ENCODE results near the gene MIPEP.
"Not testable (repeated sequence)": the region's sequence is repeated elsewhere in the genome, so short reads cannot be mapped to it uniquely, and the experiment has no call there.

The MIPEP gene

DNA sequence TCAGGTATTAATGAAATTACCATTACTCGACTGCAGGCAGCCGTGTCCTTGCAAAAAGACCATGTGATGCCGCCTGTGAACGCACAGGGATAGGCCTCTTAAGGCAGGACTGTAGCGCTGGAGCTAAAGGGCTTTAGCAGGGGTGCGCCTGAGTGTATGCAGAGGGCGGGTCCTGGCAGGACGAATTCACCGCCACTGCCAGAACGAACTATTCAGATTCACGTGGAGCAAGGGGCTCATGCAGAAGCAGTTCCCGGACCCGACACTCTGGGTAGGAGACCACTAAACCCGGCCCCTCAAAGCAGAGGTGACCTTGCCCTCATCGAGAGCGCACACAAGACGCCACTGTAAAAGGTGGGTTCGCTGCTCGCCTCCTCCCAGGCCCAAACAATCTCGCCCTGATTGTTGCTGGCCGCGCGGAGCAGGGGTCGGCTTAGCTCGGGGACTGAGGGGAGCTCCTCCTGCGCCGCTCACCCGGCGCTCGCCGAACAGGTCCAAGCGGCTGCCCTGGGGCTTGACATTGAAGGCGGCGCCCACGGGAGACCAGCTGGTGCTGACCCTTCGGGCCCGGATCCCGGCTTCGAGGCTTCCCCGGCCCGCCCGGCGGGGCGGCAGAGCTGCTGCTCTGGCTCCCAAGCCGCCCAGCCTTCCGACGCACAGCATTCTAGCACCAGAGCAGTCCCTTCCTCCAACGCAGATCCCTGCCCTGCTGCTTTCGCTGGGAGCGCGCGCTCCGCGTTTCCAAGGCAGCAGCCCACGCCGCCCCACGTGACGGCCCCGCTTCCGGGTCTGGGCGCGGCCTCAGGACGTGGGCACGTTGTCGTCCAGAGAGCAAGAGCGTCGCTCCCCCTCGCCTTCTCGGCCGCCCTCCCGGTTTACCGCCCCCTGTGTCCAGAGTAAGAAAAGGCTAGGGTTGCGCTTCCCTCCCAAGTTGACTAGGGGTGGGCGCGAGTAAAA, at the start of gene MIPEP:
MIPEP (minus strand) TSS at position 743 of the 957 bp plus-strand sequence; CDS start at position 663, 80 bp downstream.
- DNase-seq, result peak; percentile 96 to 98 (median 98)

- DNase-seq, result no peak
Observed at GRCh38 chr13:23934520-23934919, 45.3 kb upstream of the MIPEP start.

DNA sequence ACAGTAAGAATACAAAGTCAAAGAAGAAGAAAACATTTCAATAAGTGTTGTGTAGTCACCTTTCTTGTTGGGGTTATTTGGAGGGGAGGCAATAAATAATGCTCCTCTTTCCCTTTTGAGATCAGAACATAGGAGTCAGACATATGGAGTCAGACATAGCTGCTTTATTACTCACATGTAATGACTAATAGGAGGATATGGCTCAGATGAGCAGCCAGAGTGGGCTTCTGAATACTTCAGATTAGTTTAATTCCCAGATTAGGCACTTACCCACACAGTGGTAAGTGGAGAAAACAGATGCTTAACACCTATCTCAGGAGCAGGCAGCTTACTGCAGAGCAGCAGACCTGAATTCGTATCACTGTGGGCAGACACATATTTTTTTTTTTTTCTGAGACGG, 39.8 kb upstream of the MIPEP start:
- no peak for DNase-seq

DNA sequence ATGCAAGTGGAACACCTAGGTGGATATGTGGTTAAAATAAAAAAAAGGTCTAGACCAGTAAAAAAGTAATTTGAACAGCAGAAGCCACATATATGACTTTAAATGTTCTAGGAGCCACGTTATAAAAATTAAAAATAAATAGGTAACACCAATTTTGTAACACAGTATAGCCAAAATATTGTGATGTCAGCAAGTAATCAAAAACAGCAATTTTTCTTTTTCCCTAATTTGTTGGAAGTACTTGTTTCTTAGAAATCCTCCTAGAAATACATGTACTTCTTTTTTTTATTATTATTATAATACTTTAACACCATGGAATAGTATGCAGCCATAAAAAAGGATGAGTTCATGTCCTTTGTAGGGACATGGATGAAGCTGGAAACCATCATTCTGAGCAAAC, 33.8 kb upstream of the MIPEP start:
- no peak for DNase-seq

- peak in 1 of 3 donors; percentile 27 for DNase-seq
Observed at GRCh38 chr13:23922005-23922932, 33.1 kb upstream of the MIPEP start.

DNA sequence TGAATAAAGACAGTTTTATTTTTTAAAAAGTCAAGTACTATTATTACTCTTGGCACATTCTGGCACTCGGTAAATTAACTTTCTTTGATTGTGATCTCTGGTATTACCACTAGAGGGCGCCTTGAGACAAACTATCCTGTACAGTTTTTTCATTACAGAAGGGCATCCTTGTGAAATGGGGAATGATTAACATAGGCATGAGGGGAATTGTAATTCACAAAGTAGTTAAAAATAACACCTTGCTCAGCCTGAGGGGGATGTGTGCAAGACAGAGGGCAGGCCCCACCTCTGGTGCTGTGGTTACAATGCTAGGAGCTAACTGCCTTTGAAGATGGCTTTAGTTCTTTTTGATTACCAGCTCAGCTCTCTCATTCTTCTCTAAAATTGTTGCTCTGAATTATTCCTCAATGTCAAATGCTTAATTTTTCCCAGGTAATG, 32.3 kb upstream of the MIPEP start:
- peak; percentile 50 to 64 (median 62) for DNase-seq

DNA sequence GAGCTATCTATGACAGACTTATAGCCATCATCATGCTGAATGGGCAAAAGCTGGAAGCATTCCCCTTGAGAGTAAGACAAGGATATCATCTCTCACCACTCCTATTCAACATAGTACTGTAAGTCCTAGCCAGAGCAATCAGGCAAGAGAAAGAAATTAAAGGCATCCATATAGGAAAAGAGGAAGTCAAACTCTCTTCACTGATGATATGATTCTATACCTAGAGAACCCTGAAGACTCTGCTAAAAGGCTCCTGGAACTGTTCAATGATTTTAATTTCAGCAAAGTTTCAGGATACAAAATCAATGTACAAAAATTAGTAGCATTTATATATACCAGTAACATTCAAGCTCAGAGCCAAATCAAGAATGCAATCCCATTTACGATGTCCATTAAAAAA, 29.8 kb upstream of the MIPEP start:
- no peak for DNase-seq

DNA sequence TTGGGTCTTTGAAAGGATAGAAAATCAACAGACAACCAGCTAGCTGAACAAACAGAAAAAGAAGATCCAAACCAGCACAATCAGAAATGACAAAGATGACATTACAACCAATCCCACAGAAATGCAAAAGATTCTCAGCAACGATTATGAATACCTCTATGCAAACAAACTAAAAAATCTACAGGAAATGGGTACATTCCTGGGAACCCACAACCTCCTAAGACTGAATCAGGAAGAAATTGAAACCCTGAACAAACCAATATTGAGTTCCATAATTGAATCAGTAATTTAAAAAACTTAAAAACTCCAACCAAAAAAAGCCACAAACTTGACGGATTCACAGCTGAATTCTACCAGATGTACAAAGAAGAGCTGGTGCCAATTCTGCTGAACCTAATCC, 29.0 kb upstream of the MIPEP start:
- DNase-seq, result no peak

DNA sequence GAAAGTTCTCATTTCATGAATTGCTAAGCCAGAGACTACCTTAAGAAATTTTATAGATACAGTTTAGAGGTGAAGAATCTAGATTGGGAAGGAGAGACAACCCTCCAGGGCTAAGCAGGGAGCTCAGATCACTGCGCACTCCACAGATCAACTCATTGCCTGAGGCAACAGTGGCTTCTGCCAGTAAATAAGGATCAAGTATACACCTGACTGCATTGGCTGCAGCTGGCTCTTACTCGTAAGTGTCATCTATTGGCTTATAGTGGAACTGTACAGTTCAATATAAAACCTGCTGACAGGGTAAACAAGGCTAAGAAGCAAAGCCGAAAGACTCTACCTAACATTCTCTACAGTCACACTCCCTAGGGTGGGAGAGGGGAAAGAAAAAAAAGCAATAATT, 26.1 kb upstream of the MIPEP start:
- no peak for DNase-seq

- DNase-seq, result no peak
Observed at GRCh38 chr13:23912469-23912868, 23.3 kb upstream of the MIPEP start.

DNA sequence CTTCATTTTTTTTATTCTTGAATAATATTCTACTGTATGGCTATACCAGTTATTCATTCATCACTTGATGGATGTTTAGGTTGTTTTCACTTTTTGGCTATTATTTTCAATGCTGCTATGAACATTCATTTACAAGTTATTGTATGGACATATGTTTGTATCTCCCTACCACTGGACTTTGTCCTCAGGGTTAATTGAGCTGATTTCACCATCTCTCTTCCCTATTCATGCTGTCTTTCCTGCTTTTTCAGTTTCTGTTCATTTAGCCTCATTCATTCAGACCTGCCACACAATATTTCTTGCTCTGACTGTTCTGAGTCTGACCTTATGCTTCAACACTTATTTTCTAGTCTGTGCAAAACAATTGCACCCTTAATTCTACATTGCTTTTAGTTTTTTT, 20.4 kb upstream of the MIPEP start:
- no peak for DNase-seq

DNA sequence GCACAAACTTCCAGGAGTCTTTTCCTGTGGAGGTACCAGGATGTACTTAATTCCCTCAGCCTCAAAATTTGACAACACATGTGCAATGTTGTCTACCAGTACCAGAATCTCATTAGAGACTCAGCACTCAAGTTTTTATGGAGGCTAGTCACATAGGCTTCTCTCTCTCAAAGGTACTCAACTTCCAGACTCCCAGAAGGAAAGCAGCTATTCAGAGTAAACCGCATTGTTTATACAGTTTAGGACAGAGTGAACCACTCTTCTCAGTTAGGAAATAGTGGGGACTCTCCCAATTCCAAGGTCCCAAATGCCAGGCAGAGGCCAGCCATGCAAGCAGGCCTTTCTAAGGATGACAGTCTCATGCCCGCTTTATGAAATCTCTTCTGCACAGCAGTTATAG, 16.6 kb upstream of the MIPEP start:
- DNase-seq, result no peak

- DNase-seq, result no peak
Observed at GRCh38 chr13:23903906-23904280, 14.7 kb upstream of the MIPEP start.

DNA sequence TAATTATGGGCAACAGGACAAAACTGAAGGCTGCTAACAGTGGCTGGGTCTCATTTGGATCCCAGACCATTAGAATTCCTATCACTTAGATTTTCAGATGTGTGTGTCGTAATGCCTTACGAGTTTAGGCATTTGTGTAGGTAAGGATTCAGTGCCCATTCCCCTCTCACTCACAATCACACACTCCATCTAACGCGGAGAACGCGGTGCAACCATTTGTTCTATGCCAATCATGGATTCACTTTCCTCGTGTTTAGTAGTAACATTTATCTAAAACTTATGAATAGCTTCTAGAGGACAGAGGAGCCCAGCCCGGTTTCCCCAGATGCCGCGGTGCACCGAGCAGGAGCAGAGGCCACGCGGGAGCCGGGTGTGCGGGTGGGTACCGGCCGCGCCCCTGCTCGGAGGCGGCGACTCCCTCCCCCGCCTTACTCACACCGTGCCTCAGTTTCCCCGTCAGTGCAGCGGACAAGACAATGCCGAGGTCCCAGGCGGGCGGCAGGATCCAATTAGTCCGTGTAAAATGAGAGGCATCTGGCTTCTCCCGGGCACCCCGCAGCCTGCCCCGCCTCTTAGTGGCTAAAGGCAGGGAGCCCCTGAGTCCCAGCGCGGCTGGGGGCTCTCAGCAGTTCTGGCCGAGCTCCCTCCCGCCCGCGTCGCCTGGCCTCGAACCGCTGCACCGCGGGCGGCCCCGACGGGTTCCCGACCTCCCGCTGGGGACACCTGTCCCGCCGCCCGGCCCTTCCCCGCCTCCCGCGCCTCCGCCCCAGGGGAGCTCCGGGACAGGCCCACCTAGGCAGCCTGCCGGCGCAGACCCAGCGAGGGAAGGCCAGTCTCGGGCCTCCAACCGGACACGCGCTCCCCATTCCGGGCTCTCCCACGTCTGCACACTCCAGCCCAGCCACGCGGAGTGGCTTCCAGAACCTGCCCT, 14.0 kb upstream of the MIPEP start:
- DNase-seq, result no peak

DNA sequence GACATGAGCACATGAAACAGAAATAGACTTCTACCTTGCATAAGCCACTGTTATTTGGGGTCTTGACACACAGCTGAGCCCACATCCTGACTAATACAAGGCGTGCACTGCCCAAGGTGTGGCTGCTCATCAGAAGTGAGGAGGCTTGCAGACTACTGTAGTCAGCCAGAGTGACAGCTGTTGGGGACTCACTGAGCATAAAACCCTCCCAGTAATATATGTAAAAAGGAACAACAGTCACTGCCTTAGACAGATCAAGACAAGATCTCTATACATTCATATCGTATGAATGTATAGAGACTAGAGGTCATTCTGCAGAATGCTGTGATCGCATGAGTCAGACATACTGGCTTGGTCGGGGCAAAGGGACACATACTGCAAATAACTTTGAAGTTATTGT, 12.2 kb upstream of the MIPEP start:
- DNase-seq, result no peak

DNA sequence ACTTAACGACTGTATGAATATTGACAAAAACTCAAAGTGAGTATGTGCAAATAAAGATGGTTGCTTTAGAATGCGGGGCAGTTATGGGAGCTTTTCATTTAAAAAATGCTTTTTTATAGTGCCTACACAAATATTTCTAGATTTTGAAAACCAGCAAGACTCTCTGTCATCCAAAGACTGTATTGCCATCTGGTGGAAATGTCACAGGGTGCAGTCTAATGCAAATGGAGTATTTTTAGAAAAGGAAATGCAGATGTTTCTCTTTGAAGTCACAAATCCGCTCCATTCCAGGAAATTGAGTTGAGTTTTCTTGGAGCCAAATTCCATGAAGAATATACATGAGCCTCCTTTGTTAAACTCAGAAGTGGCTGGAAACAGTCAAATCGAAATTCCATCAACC, 10.4 kb upstream of the MIPEP start:
- peak; percentile 32 to 54 (median 49) for DNase-seq

GRCh38 chr13:23898101-23898500, 8.9 kb upstream of the MIPEP start:
- no peak for DNase-seq

DNA sequence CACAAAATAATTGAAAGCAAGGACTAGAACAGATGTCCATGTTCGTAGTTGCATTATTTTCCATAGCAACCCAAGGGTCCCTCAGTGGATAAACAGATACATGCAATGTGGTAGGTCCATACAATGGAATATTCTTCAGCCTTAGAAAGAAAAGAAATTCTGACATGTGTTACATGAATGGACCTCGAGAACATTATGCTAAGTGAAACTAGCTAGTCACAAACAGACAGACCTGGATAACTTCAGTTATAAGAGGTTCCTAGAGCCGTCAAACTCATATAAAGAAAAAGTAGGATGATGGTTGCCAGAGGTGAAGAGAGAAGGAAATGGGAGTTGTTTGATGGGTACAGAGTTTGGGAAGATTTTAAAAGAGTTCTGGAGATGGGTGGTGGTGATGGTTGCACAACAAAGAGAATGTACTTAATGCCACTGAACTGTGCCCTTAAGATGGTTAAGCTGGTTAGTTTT, 8.3 kb upstream of the MIPEP start, which contains the start of gene C1QTNF9B:
C1QTNF9B (minus strand) TSS at position 51 of the 468 bp plus-strand sequence.
- DNase-seq, result not testable (repeated sequence)

GRCh38 chr13:23894746-23895145, 5.5 kb upstream of the MIPEP start:
- not testable (repeated sequence) for DNase-seq

DNA sequence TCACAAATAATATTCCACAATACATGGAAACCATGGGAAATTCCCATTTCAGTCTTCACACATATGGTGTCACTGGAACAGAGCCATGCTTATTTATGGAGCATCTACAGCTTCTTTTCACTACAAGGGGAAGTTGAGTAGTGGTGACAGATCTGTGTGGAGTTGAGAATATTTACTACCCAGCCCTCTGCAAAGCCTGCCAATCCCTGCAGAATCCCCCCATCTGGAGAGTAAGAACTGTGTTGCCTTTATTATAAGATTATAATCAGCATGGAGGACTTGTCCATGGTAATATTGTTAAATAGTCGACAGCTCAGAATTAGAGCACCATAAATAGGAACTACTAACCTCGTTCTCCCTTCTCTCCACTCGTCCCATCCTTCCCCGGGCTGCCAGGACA, 4.6 kb upstream of the MIPEP start:
- DNase-seq, result not testable (repeated sequence)

GRCh38 chr13:23889615-23890607, 711 bp upstream of the MIPEP start:
- peak in 2 of 3 donors; percentile 23 to 50 for DNase-seq
